Caco-2 (cell line): ENCODE data around the gene ZNF408. TPM values are rescaled to one million over a fixed set of nuclear protein-coding genes. Genes with fewer than 3 reads are reported as not detected.

ENCODE experiments used
- BruUV-seq: library from RNA; stranded (reverse); fragments of 400-500 nt; replicated peaks from 2 replicates; lab custom pipeline; 2021; lab: Mats Ljungman, UMichigan
- CTCF ChIA-PET: fragments of 300-600 bp; sonication (Branson Sonifier 250); formaldehyde crosslinking; loops from one replicate; lab custom pipeline; 2022; ENCODE audit warnings: antibody characterized with exemption; lab: Charles Lee
- POLR2A ChIA-PET: fragments of 300-600 bp; sonication (Branson Sonifier 250); formaldehyde crosslinking; loops from one replicate; lab custom pipeline; 2022; ENCODE audit warnings: antibody characterized with exemption; lab: Charles Lee
- DNase-seq, 2 experiments: peaks; one replicate each; pipeline versions ENCODE4 v3.0.0 to v3.0.0-alpha.2; 2020 to 2022
- H3K27me3 ChIP-seq: replicated peaks from 2 replicates; pipeline ENCODE4 v1.6.0; 2011; ENCODE audit warnings: low read length; ENCODE audit not compliant: control insufficient read depth, insufficient read depth
- H3K36me3 ChIP-seq: 2 replicates; pipeline ENCODE4 v1.5.1; 2011; ENCODE audit warnings: low read length; ENCODE audit not compliant: control insufficient read depth, insufficient read depth
- H3K4me1 ChIP-seq: fragments of 250-450 bp; sonication (Bioruptor Pico); 2 replicates; pipeline ENCODE4 v1.5.1; 2020; ENCODE audit warnings: mild to moderate bottlenecking
- H3K4me3 ChIP-seq: 2 replicates; pipeline ENCODE4 v1.5.1; 2011; ENCODE audit warnings: low read depth, mild to moderate bottlenecking, control low read depth, low read length
- H3K9me3 ChIP-seq: fragments of 250-450 bp; sonication (Bioruptor Pico); 2 replicates; pipeline ENCODE4 v1.5.1; 2020; ENCODE audit warnings: mild to moderate bottlenecking, moderate library complexity
- H3K27ac Mint-ChIP-seq: one replicate; pipeline ENCODE4 v1.8.0; 2022; ENCODE audit warnings: mixed read lengths; ENCODE audit not compliant: unreplicated experiment
- H3K27me3 Mint-ChIP-seq: one replicate; pipeline ENCODE4 v1.8.0; 2022; ENCODE audit warnings: mixed read lengths; ENCODE audit not compliant: insufficient read depth, unreplicated experiment
- H3K36me3 Mint-ChIP-seq: one replicate; pipeline ENCODE4 v1.8.0; 2022; ENCODE audit warnings: mild to moderate bottlenecking, mixed read lengths; ENCODE audit not compliant: insufficient read depth, unreplicated experiment
- H3K4me1 Mint-ChIP-seq: one replicate; pipeline ENCODE4 v1.8.0; 2022; ENCODE audit warnings: low read depth, mixed read lengths; ENCODE audit not compliant: unreplicated experiment
- H3K4me3 Mint-ChIP-seq: one replicate; pipeline ENCODE4 v1.8.0; 2022; ENCODE audit warnings: mild to moderate bottlenecking, moderate library complexity, mixed read lengths; ENCODE audit not compliant: unreplicated experiment
- H3K9me3 Mint-ChIP-seq: one replicate; pipeline ENCODE4 v1.8.0; 2022; ENCODE audit warnings: mixed read lengths; ENCODE audit not compliant: unreplicated experiment
- CTCF ChIP-seq, 2 experiments: fragments of 200-600 bp in 1 of 2; IDR thresholded peaks; 1 replicate in 1 of 2; 2 replicates in 1 of 2; pipeline versions ENCODE4 v1.5.1 to v1.8.0; 2011 to 2022; ENCODE audit warnings: antibody characterized with exemption in 1 of 2, control low read depth in 1 of 2, inconsistent platforms in 1 of 2, low read depth in 1 of 2, low read length in 1 of 2, mild to moderate bottlenecking in 1 of 2, moderate library complexity in 1 of 2; ENCODE audit not compliant: insufficient read depth in 1 of 2, severe bottlenecking in 1 of 2, unreplicated experiment in 1 of 2
- intact Hi-C: fragments of 100-400 bp; cut with micrococcal nuclease; formaldehyde crosslinking; loops from one replicate; pipeline ENCODE4 v1.10.0; 2022; ENCODE audit not compliant: unreplicated experiment
- microRNA-seq: library from miRNA; unstranded; fragments of <30 nt; microRNA quantifications from one replicate; pipeline ENCODE4 v1.2.0, GENCODE V29; 2022
- total RNA-seq: library from RNA; stranded (reverse); gene quantifications from 2 replicates; pipeline ENCODE4 v1.2.3, GENCODE V29; 2022

ZNF408 gene
- total RNA-seq, 1 experiment from 2014 or later: 23.3 TPM

GRCh38 chr11:46747150-46747549, 46.3 kb downstream of the ZNF408 start:
- Mint-ChIP-seq H3K4me1 (peaks cover 6% of the 10 kb centered on the region), H3K36me3 (peaks cover 96% of the 10 kb centered on the region), H3K27ac (no peak overlapping the region), H3K4me3 (no peak overlapping the region), H3K27me3 (no peaks in the 10 kb centered on the region), H3K9me3 (no peaks in the 10 kb centered on the region)
- Histone ChIP-seq H3K27me3 (no peaks in the 10 kb centered on the region), H3K4me3 (no peak overlapping the region), H3K9me3 (no peaks in the 10 kb centered on the region), H3K36me3 (peaks cover 9% of the 10 kb centered on the region), H3K4me1 (peaks cover 14% of the 10 kb centered on the region)
- CTCF ChIA-PET: no interaction called here
- no TSS peak for BruUV-seq
- no peak for DNase-seq
- no peak for TF ChIP-seq CTCF (IDR thresholded peaks at IDR 0.05; ENCODE audit: insufficient read depth in 1 of 2, low read depth in 1 of 2, low read length in 1 of 2, severe bottlenecking in 1 of 2, unreplicated experiment in 1 of 2)
- POLR2A ChIA-PET: no interaction called here
- intact Hi-C loops: no loop called here

Small RNA genes within 50 kb of the gene (microRNA-seq; reads per million reads assigned to microRNA genes)
- 3.7 reads per million, percentile 24 among the genes with 10 or more reads in this experiment for gene MIR5582

Other genes starting within 250 kb of the ZNF408 start
- gene AMBRA1, start 107.0 kb upstream of the ZNF408 start, total RNA-seq: 48.1 and 51.5 TPM in 2 replicates
- gene HARBI1, start 83.8 kb upstream of the ZNF408 start, total RNA-seq: 7.6 and 9.1 TPM in 2 replicates
- gene ATG13, start 83.5 kb upstream of the ZNF408 start, total RNA-seq: 75.9 and 101 TPM in 2 replicates
- 67.1 and 73.0 TPM in 2 replicates for gene ARHGAP1, start 412 bp upstream of the ZNF408 start, total RNA-seq
- gene F2, start 18.2 kb downstream of the ZNF408 start, total RNA-seq: 51.8 and 60.0 TPM in 2 replicates
- 221 and 224 TPM in 2 replicates for gene CKAP5, start 145.2 kb downstream of the ZNF408 start, total RNA-seq
- gene LRP4, start 217.5 kb downstream of the ZNF408 start, total RNA-seq: 9.3 and 11.1 TPM in 2 replicates
- 19.8 and 22.9 TPM in 2 replicates for gene CSTPP1, start 235.7 kb downstream of the ZNF408 start, total RNA-seq